ENCODE measurements around the gene SLC4A1. TPM values are rescaled to one million over a fixed set of nuclear protein-coding genes. Genes with fewer than 3 reads are reported as not detected.

Gene SLC4A1
- total and polyA plus RNA-seq, 11 donors: 0.03 to 3.3 (median 0.50) TPM; not detected in 2

DNA sequence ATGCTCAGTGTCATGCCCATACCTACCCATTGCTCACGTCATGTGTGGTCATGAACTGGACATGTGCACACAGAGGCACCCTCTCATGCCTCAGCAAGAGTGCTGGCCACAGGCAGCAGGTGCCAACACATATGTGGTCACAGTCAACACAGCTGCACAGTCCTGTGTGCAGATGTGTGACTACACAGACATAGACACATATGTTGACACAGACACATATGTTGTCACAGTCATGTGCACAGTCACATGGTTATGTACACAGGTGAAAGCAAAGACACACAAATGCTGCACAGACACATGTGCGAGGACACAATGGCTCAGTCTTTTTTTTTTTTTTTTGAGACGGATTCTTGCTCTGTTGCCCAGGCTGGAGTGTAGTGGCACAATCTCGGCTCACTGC, 11.3 kb downstream of the SLC4A1 start:
- ATAC-seq (no peak), DNase-seq (no peak)
- TF ChIP-seq POLR2A (IDR thresholded peaks at IDR 0.05): no peak
- TF ChIP-seq CTCF (IDR thresholded peaks at IDR 0.05): no peak
- Histone ChIP-seq H3K27ac (no peak overlapping the region), H3K9me3 (no peaks in the 10 kb centered on the region), H3K36me3 (no peaks in the 10 kb centered on the region), H3K4me1 (no peaks in the 10 kb centered on the region), H3K4me3 (no peak overlapping the region), H3K27me3 (no peaks in the 10 kb centered on the region)
- intact Hi-C loops (cut with DNase I): no loop called here
- WGBS, 4 donors: 61 to 95% (median 86%) methylated on average over 3 to 4 of the region's 4 CpGs

- no peak for TF ChIP-seq POLR2A (IDR thresholded peaks at IDR 0.05)
- no peak for TF ChIP-seq CTCF (IDR thresholded peaks at IDR 0.05)
- no peak for ATAC-seq
- WGBS, 4 donors: 89 to 93% (median 91%) methylated on average over 2 of the region's 2 CpGs
- Histone ChIP-seq H3K27ac (no peak overlapping the region), H3K4me1 (no peaks in the 10 kb centered on the region), H3K9me3 (no peaks in the 10 kb centered on the region), H3K4me3 (no peak overlapping the region), H3K36me3 (no peaks in the 10 kb centered on the region), H3K27me3 (no peaks in the 10 kb centered on the region)
- intact Hi-C loops (cut with DNase I): no loop called here
- DNase-seq: no peak
Observed at GRCh38 chr17:44255915-44256314, 12.0 kb downstream of the SLC4A1 start.

GRCh38 chr17:44254361-44255095, 13.4 kb downstream of the SLC4A1 start:
- intact Hi-C loops (cut with DNase I): no loop called here
- DNase-seq (no peak), ATAC-seq (no peak)
- no peaks in the 10 kb centered on the region for H3K9me3 ChIP-seq
- 67 to 68% (median 67%) methylated on average over 10 of the region's 10 CpGs for WGBS, 4 donors
- no peaks in the 10 kb centered on the region for H3K36me3 ChIP-seq
- no peak for TF ChIP-seq POLR2A (IDR thresholded peaks at IDR 0.05)
- TF ChIP-seq CTCF (IDR thresholded peaks at IDR 0.05): no peak
- no peaks in the 10 kb centered on the region for H3K27me3 ChIP-seq
- no peak overlapping the region for H3K4me3 ChIP-seq
- no peak overlapping the region for H3K27ac ChIP-seq
- no peaks in the 10 kb centered on the region for H3K4me1 ChIP-seq

DNA sequence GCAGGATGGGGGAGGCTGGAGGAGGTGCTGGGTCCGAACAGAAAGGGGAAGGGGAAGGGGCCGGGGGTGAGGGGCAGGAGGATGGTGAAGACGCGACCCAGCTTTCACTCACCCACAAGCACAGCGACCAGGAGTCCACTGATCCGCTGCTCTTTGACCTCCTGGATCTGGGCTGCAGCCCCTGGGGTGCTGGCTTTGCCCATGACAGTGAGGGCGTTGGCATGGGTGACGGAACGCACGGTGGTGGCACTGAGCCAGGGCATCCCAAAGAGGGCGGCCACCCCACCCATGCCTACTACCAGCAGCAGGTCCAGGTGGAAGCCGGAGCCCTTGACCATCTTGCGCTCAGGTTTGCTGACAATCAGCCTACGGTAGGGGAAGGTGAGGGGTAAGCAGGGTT, 14.9 kb downstream of the SLC4A1 start:
- ATAC-seq: no peak

More for the DNA sequence above, 14.9 kb downstream of the SLC4A1 start:
- DNase-seq: no peak
- TF ChIP-seq POLR2A (IDR thresholded peaks at IDR 0.05) (no peak), CTCF (IDR thresholded peaks at IDR 0.05) (no peak)
- no peaks in the 10 kb centered on the region for H3K36me3 ChIP-seq
- H3K9me3 ChIP-seq: no peaks in the 10 kb centered on the region
- H3K27me3 ChIP-seq: no peaks in the 10 kb centered on the region
- no peak overlapping the region for H3K4me3 ChIP-seq
- peaks cover 0 to 6% (median 2%) of the 10 kb centered on the region in 12 donors for H3K4me1 ChIP-seq
- WGBS, 4 donors: 78 to 89% (median 82%) methylated on average over 14 of the region's 14 CpGs
- H3K27ac ChIP-seq: no peak overlapping the region
- intact Hi-C loops (cut with DNase I): no loop called here

All from heart left ventricle (tissue), 16 donors.